GM12878 (cell line): ENCODE data around the gene SLFNL1. TPM values are rescaled to one million over a fixed set of nuclear protein-coding genes. Genes with fewer than 3 reads are reported as not detected.

Experiments used
- ATAC-seq: fragments of 200-7000 bp; cut with Tn5 transposase; 3 replicates; pipeline ENCODE4 v1.9.1; 2020; ENCODE audit warnings: mild to moderate bottlenecking, moderate library complexity
- BruUV-seq: library from RNA; stranded (reverse); fragments of 400-500 nt; replicated peaks from 2 replicates; lab custom pipeline; 2021; lab: Mats Ljungman, UMichigan
- CTCF ChIA-PET: fragments of 300-600 bp; sonication (Branson Sonifier 250); formaldehyde crosslinking; extraction: SDS; loops from one replicate; lab custom pipeline; 2021; ENCODE audit warnings: inconsistent platforms; lab: Yijun Ruan, JAX
- POLR2A ChIA-PET: fragments of 350-600 bp; formaldehyde crosslinking; extraction: SDS; loops from one replicate; lab custom pipeline; 2021; ENCODE audit warnings: inconsistent platforms; lab: Charles Lee
- RAD21 ChIA-PET: fragments of 300-600 bp; sonication (Branson Sonifier 250); formaldehyde crosslinking; loops from one replicate; lab custom pipeline; 2023; ENCODE audit warnings: antibody characterized with exemption; ENCODE audit not compliant: unreplicated experiment; lab: Charles Lee
- SMC1A ChIA-PET: fragments of 300-600 bp; sonication (Branson Sonifier 250); formaldehyde crosslinking; loops from one replicate; lab custom pipeline; 2023; ENCODE audit not compliant: unreplicated experiment, uncharacterized antibody; lab: Charles Lee
- DNase-seq: peaks from one replicate; pipeline ENCODE4 v3.0.0-alpha.2; 2011; ENCODE audit warnings: low read depth, low spot score
- FAIRE-seq: peaks from 3 replicates; lab custom pipeline; 2011; peaks lifted over from hg19 to GRCh38; lab: Jason Lieb, UNC
- H2AFZ ChIP-seq: 2 replicates; pipeline ENCODE4 v1.6.0; 2011; ENCODE audit warnings: low read depth, low read length, control low read depth; ENCODE audit not compliant: control insufficient read depth
- H3K27ac ChIP-seq: 2 replicates; pipeline ENCODE4 v1.5.1; 2011; ENCODE audit warnings: control low read depth; ENCODE audit not compliant: control insufficient read depth, insufficient read depth
- H3K27me3 ChIP-seq, 2 experiments: replicated peaks in 1 of 2; 2 replicates each; pipeline versions ENCODE4 v1.6.0 to v1.6.1; 2011; ENCODE audit warnings: low read length in 1 of 2; ENCODE audit not compliant: control insufficient read depth in 2 of 2, insufficient read depth in 2 of 2
- H3K36me3 ChIP-seq, 2 experiments: 2 replicates each; pipeline ENCODE4 v1.5.1; 2011; ENCODE audit warnings: low read length in 1 of 2; ENCODE audit not compliant: control insufficient read depth in 2 of 2, insufficient read depth in 2 of 2
- H3K4me1 ChIP-seq: 2 replicates; pipeline ENCODE4 v1.6.1; 2011; ENCODE audit warnings: mild to moderate bottlenecking, low read length, moderate library complexity, mixed read lengths; ENCODE audit not compliant: control insufficient read depth, insufficient read depth
- H3K4me2 ChIP-seq: 2 replicates; pipeline ENCODE4 v1.6.0; 2011; ENCODE audit warnings: control low read depth; ENCODE audit not compliant: control insufficient read depth, insufficient read depth
- H3K4me3 ChIP-seq: fragments of 200-600 bp; sonication (generic); 2 replicates; pipeline ENCODE4 v1.5.1; 2016
- H3K79me2 ChIP-seq: 2 replicates; pipeline ENCODE4 v1.6.0; 2011; ENCODE audit warnings: low read length; ENCODE audit not compliant: control insufficient read depth, insufficient read depth
- H3K9ac ChIP-seq: 2 replicates; pipeline ENCODE4 v1.8.0; 2011; ENCODE audit warnings: low read length, control low read depth, mixed read lengths; ENCODE audit not compliant: control insufficient read depth, insufficient read depth
- H3K9me3 ChIP-seq: replicated peaks from 3 replicates; pipeline ENCODE4 v1.5.1; 2011; ENCODE audit warnings: mild to moderate bottlenecking, low read length; ENCODE audit not compliant: control insufficient read depth, insufficient read depth
- H4K20me1 ChIP-seq: 2 replicates; pipeline ENCODE4 v1.6.0; 2011; ENCODE audit not compliant: control insufficient read depth, insufficient read depth
- ATF7 ChIP-seq: fragments of 450-650 bp; IDR thresholded peaks from 2 replicates; pipeline ENCODE4 v1.6.1; 2016; ENCODE audit warnings: low read depth, mild to moderate bottlenecking
- CREM ChIP-seq: IDR thresholded peaks from 2 replicates; pipeline ENCODE4 v1.6.1; 2014; ENCODE audit warnings: antibody characterized with exemption, low read depth
- IRF5 ChIP-seq: fragments of 450-650 bp; IDR thresholded peaks from 2 replicates; pipeline ENCODE4 v1.6.1; 2017; ENCODE audit warnings: borderline replicate concordance
- MTA3 ChIP-seq: IDR thresholded peaks from 2 replicates; pipeline ENCODE4 v1.6.1; 2012; ENCODE audit warnings: low read length, inconsistent platforms, borderline replicate concordance
- STAT1 ChIP-seq: fragments of 450-650 bp; conservative IDR thresholded peaks from 2 replicates; pipeline ENCODE4 v1.6.1; 2014; ENCODE audit warnings: antibody characterized with exemption, mild to moderate bottlenecking
- STAT3 ChIP-seq: IDR thresholded peaks from 2 replicates; pipeline ENCODE4 v1.6.1; 2011; ENCODE audit warnings: low read depth, low read length, improper control_type of control experiment
- TAF1 ChIP-seq: IDR thresholded peaks from 2 replicates; pipeline ENCODE4 v1.6.1; 2011; ENCODE audit warnings: mild to moderate bottlenecking, low read depth, low read length, borderline replicate concordance
- WGBS: methylation state at CpG from one replicate; pipeline ENCODE4 v1.1.6; 2016; ENCODE audit warnings: low lambda C conversion rate; ENCODE audit not compliant: insufficient replicate concordance, insufficient coverage; ENCODE audit errors: missing lambda C conversion rate; 5-methylcytosine and 5-hydroxymethylcytosine counted together
- in situ Hi-C: fragments of 300-500 bp; cut with MboI; formaldehyde crosslinking; loops from 9 replicates; pipeline ENCODE4 v1.14.3; 2018; ENCODE audit warnings: mixed read lengths
- intact Hi-C: fragments of 100-400 bp; cut with micrococcal nuclease; formaldehyde crosslinking; loops from one replicate; pipeline ENCODE4 v1.14.2; 2022; ENCODE audit not compliant: unreplicated experiment
- polyA plus RNA-seq, 11 experiments: library from polyadenylated mRNA; depleted of rRNA in 4 of 11; unstranded in 6 of 11; stranded (reverse) in 5 of 11; fragments of >200 nt; fragmentation: Nextera tagmentation in 4 of 11; fragmentation: Illumina TruSeq in 1 of 11; extraction: Ambion mirVana in 4 of 11; extraction: Trizol in 1 of 11; gene quantifications; 1 replicate in 1 of 11; 2 replicates in 10 of 11; pipeline versions ENCODE4 v1.2.1 to v1.2.3, GENCODE V29; 2011 to 2016; ENCODE audit warnings: inconsistent platforms in 2 of 11, missing spikeins in 2 of 11, low read depth in 1 of 11
- total RNA-seq, 4 experiments: library from RNA; depleted of rRNA in 3 of 4; stranded (reverse); fragments of >200 nt in 3 of 4; fragmentation: Illumina TruSeq in 1 of 4; extraction: Trizol in 1 of 4; gene quantifications; 2 replicates each; pipeline versions ENCODE4 v1.2.1 to v1.2.3, GENCODE V29; 2013 to 2021

SLFNL1 gene
- total and polyA plus RNA-seq, 10 of the 15 experiments (the other 5 are each of a cell fraction or from before 2014, with no cell fraction given) = 0.05 to 0.98 (median 0.16) TPM; not detected in 2

GRCh38 chr1:41028034-41028642 lies 6.6 kb upstream of the SLFNL1 start:
- Histone ChIP-seq H4K20me1 (no peaks in the 10 kb centered on the region), H3K9me3 (no peaks in the 10 kb centered on the region), H3K27ac (no peak overlapping the region), H3K79me2 (no peaks in the 10 kb centered on the region), H2AFZ (no peak overlapping the region), H3K4me1 (no peaks in the 10 kb centered on the region), H3K9ac (no peak overlapping the region), H3K36me3 (peaks cover 5 to 16% of the 10 kb centered on the region in 2 experiments)
- 93% methylated on average over 10 of the region's 10 CpGs for WGBS
- DNase-seq (no peak), ATAC-seq (no peak), FAIRE-seq (no peak)
- intact Hi-C loops = no loop called here
- in situ Hi-C loops = no loop called here
- ChIA-PET CTCF (no interaction called here), RAD21 (no interaction called here), POLR2A (no interaction called here)
- BruUV-seq = no TSS peak
- TF ChIP-seq STAT3 (no peak), IRF5 (no peak)
- TF ChIP-seq, all 136 proteins: peak for 0
- Histone ChIP-seq H3K4me3 (no peak overlapping the region), H3K27me3 (no peaks in the 10 kb centered on the region), H3K4me2 (no peak overlapping the region)
- SMC1A ChIA-PET = interaction anchor here (2.5 kb wide), 1 partner anchor 10 kb away, joined by 7 read pairs; no protein-coding TSS in a partner anchor

GRCh38 chr1:41025979-41026819 lies 4.7 kb upstream of the SLFNL1 start:
- no peak overlapping the region for H3K4me2 ChIP-seq
- in situ Hi-C loops (no loop called here), intact Hi-C loops (no loop called here)
- no peak overlapping the region for H3K9ac ChIP-seq
- no TSS peak for BruUV-seq
- no peaks in the 10 kb centered on the region for H3K27me3 ChIP-seq
- no peaks in the 10 kb centered on the region for H3K4me1 ChIP-seq
- ATAC-seq = no peak; the same call in 2 of the 3 replicates
- no peaks in the 10 kb centered on the region for H3K9me3 ChIP-seq
- TF ChIP-seq CREM (no peak), MTA3 (no peak), ATF7 (no peak), STAT1 (no peak), TAF1 (no peak)
- no peak overlapping the region for H3K4me3 ChIP-seq
- FAIRE-seq = no peak
- ChIA-PET RAD21 (no interaction called here), SMC1A (interaction anchor here (2.5 kb wide), 1 partner anchor 12 kb away, joined by 7 read pairs; no protein-coding TSS in a partner anchor), POLR2A (no interaction called here), CTCF (interaction anchor here (1.1 kb wide), 1 partner anchor 76 kb away, joined by 3 read pairs; no protein-coding TSS in a partner anchor)
- H3K36me3 ChIP-seq = peaks cover 5 to 11% of the 10 kb centered on the region in 2 experiments
- H3K27ac ChIP-seq = no peak overlapping the region
- 36% methylated on average over 4 of the region's 4 CpGs for WGBS
- no peaks in the 10 kb centered on the region for H4K20me1 ChIP-seq
- no peak overlapping the region for H2AFZ ChIP-seq
- DNase-seq = no peak
- H3K79me2 ChIP-seq = no peaks in the 10 kb centered on the region
